Activated naive CD4-positive, alpha-beta T cell treated with anti-CD3 and anti-CD28 coated beads, Interleukin-2, amount 10 ng/mL, durations not matched to agents 7 days and 5 days (primary cell): ENCODE measurements around the gene CRACR2A.

Experiments used
- CTCF ChIA-PET: fragments of 350-600 bp; sonication (Branson Sonifier 250); formaldehyde crosslinking; loops from one replicate; lab custom pipeline; 2021; ENCODE audit warnings: antibody characterized with exemption; lab: Charles Lee
- DNase-seq: peaks from one replicate; pipeline ENCODE4 v3.0.0-alpha.2; 2020
- H3K27ac Mint-ChIP-seq: one replicate; pipeline ENCODE4 v1.8.0; 2021; ENCODE audit warnings: mild to moderate bottlenecking, moderate library complexity, mixed read lengths
- H3K27me3 Mint-ChIP-seq: one replicate; pipeline ENCODE4 v1.8.0; 2021; ENCODE audit warnings: mild to moderate bottlenecking, mixed read lengths
- H3K36me3 Mint-ChIP-seq: one replicate; pipeline ENCODE4 v1.8.0; 2021; ENCODE audit warnings: mixed read lengths
- H3K4me1 Mint-ChIP-seq: one replicate; pipeline ENCODE4 v1.8.0; 2021; ENCODE audit warnings: mixed read lengths
- H3K4me3 Mint-ChIP-seq: one replicate; pipeline ENCODE4 v1.8.0; 2021; ENCODE audit warnings: mild to moderate bottlenecking, moderate library complexity, mixed read lengths
- H3K9me3 Mint-ChIP-seq: one replicate; pipeline ENCODE4 v1.8.0; 2021; ENCODE audit warnings: mixed read lengths

The CRACR2A gene

DNA sequence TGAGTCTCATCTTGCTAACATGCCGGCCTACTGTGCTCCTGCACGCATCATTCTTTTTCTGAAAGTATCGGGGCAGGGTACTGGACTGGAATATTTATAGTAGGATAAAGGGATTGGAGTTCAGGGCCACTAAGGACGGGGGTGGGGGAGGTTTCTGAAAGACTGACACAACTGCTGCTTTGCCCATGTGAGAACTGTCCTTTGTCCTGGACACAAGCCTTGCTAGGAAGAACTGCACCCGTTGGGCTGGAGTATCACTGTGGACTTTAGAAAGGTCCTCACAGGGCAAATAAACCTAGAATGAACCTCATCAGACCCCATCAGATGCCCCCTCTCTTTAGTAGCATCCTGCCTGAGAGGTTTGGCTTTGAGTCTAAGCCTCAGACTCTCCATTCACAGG lies 174.4 kb downstream of the CRACR2A start:
- CTCF ChIA-PET = no interaction called here
- DNase-seq = no peak
- H3K4me3 Mint-ChIP-seq = no peak overlapping the region
- no peaks in the 10 kb centered on the region for H3K4me1 Mint-ChIP-seq
- H3K27me3 Mint-ChIP-seq = peaks cover 6% of the 10 kb centered on the region
- H3K9me3 Mint-ChIP-seq = no peaks in the 10 kb centered on the region
- H3K27ac Mint-ChIP-seq = no peak overlapping the region
- H3K36me3 Mint-ChIP-seq = no peaks in the 10 kb centered on the region

DNA sequence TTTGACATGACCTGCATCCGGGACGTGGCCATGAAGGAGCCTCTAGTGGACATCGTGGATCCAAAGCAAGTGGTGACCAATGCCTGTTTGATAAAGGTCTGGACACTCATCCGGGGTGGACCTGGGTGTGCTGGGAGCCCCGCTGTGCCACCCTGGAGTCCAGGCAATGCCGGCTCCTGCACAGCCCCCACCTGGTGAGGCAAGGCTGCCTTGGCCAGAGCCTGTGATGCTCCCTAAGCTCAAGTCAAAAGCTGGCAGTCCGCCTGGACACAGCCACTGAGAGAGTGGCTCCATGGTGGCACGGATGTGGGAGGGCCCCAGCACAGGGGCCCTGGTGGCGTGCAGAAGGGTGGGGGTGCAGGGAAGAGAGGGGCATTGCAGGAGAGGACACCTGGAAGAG lies 176.0 kb downstream of the CRACR2A start:
- Mint-ChIP-seq H3K27me3 (peaks cover 17% of the 10 kb centered on the region), H3K9me3 (no peaks in the 10 kb centered on the region), H3K36me3 (no peaks in the 10 kb centered on the region), H3K4me1 (no peaks in the 10 kb centered on the region), H3K4me3 (no peak overlapping the region), H3K27ac (no peak overlapping the region)
- DNase-seq = no peak
- CTCF ChIA-PET = no interaction called here

DNA sequence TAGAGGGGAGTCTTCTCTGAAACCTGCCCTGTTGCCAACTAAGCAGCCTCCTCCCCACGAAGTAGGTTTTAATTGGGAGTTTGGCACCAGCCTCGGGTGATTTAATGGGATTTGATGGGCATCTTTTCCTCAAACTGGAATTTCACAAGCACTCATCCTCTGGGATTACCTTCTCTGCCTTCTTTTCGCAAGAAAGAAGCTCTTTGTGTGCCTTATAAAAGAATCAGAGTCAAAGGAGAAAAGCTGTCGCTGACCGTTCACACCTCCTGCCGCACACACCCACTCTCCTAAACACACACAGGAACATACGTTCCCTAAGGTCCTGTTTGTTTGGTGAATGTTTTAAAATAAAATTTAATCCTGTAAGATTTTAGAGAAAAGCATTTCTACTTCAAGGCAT lies 177.9 kb downstream of the CRACR2A start:
- H3K27me3 Mint-ChIP-seq = peaks cover 27% of the 10 kb centered on the region
- H3K27ac Mint-ChIP-seq = no peak overlapping the region
- no peak overlapping the region for H3K4me3 Mint-ChIP-seq
- CTCF ChIA-PET = no interaction called here
- no peak for DNase-seq
- no peaks in the 10 kb centered on the region for H3K9me3 Mint-ChIP-seq
- no peaks in the 10 kb centered on the region for H3K36me3 Mint-ChIP-seq
- H3K4me1 Mint-ChIP-seq = no peaks in the 10 kb centered on the region

- DNase-seq = no peak
- H3K27ac Mint-ChIP-seq = no peak overlapping the region
- no peaks in the 10 kb centered on the region for H3K4me1 Mint-ChIP-seq
- H3K9me3 Mint-ChIP-seq = no peaks in the 10 kb centered on the region
- CTCF ChIA-PET = no interaction called here
- peaks cover 39% of the 10 kb centered on the region for H3K27me3 Mint-ChIP-seq
- no peaks in the 10 kb centered on the region for H3K36me3 Mint-ChIP-seq
- H3K4me3 Mint-ChIP-seq = no peak overlapping the region
Observed at GRCh38 chr12:3572560-3572959, 180.3 kb downstream of the CRACR2A start.

- H3K27ac Mint-ChIP-seq = no peak overlapping the region
- no peak overlapping the region for H3K4me3 Mint-ChIP-seq
- H3K4me1 Mint-ChIP-seq = no peaks in the 10 kb centered on the region
- no peak for DNase-seq
- CTCF ChIA-PET = no interaction called here
- peaks cover 39% of the 10 kb centered on the region for H3K27me3 Mint-ChIP-seq
- H3K36me3 Mint-ChIP-seq = no peaks in the 10 kb centered on the region
- H3K9me3 Mint-ChIP-seq = no peaks in the 10 kb centered on the region
Observed at GRCh38 chr12:3571724-3572123, 181.2 kb downstream of the CRACR2A start.

GRCh38 chr12:3571323-3571722 lies 181.6 kb downstream of the CRACR2A start:
- Mint-ChIP-seq H3K4me3 (no peak overlapping the region), H3K27ac (no peak overlapping the region), H3K4me1 (no peaks in the 10 kb centered on the region), H3K36me3 (no peaks in the 10 kb centered on the region), H3K9me3 (no peaks in the 10 kb centered on the region), H3K27me3 (peaks cover 39% of the 10 kb centered on the region)
- CTCF ChIA-PET = no interaction called here
- no peak for DNase-seq

DNA sequence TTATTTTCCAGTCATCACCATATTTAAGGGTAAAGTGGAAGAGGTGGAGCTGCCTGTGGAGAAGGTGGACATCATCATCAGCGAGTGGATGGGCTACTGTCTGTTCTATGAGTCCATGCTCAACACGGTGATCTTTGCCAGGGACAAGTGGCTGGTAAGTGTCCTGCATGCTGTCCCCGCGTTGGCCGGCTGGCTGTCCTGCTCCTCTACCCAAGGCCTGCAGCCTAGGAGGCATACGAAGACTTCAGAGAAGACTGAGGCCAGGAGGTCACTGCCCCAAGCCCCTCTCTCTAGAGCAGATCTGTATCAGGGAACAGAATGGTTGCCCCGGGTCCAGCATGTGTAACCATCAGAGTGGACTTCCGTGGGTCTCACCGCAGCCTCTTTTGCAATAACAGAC lies 184.2 kb downstream of the CRACR2A start:
- Mint-ChIP-seq H3K36me3 (no peaks in the 10 kb centered on the region), H3K4me1 (no peaks in the 10 kb centered on the region), H3K9me3 (no peaks in the 10 kb centered on the region), H3K4me3 (no peak overlapping the region), H3K27ac (no peak overlapping the region), H3K27me3 (peaks cover 42% of the 10 kb centered on the region)
- no peak for DNase-seq
- CTCF ChIA-PET = no interaction called here

DNA sequence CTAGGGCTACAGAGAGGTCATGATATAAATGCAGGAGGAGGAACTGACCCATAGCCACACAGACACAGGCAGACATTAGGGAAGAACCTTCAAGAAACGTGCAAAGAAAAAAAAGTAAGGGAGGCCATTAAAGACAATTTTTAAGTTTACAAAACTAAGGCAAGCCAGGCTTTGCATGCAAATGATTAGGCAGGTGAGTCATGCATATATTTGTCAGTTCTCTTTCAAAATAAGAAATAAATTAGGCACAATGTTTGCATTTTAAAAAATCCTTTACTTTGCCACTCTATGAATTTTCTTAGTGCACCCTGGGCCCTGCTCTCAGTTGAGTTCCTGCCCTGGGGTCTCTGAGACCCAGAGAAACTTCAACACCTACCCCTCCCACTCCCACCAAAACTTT lies 186.9 kb downstream of the CRACR2A start:
- CTCF ChIA-PET = no interaction called here
- H3K9me3 Mint-ChIP-seq = no peaks in the 10 kb centered on the region
- peaks cover 26% of the 10 kb centered on the region for H3K27me3 Mint-ChIP-seq
- H3K4me1 Mint-ChIP-seq = no peaks in the 10 kb centered on the region
- no peak for DNase-seq
- no peaks in the 10 kb centered on the region for H3K36me3 Mint-ChIP-seq
- no peak overlapping the region for H3K4me3 Mint-ChIP-seq
- no peak overlapping the region for H3K27ac Mint-ChIP-seq
